GM23338 (cell line): ENCODE data around the gene TAT. TPM values are rescaled to one million over a fixed set of nuclear protein-coding genes. Genes with fewer than 3 reads are reported as not detected.
"Not testable (repeated sequence)": the region's sequence is repeated elsewhere in the genome, so short reads cannot be mapped to it uniquely, and the experiment has no call there.

Experiments
- ATAC-seq: fragments of 200-7000 bp; cut with Tn5 transposase; 3 replicates; pipeline ENCODE4 v1.9.1; 2020
- DNase-seq: peaks from one replicate; pipeline ENCODE4 v3.0.0-alpha.2; 2015; ENCODE audit warnings: low spot score
- H2AFZ ChIP-seq: fragments of 200-600 bp; sonication (generic); 2 replicates; pipeline ENCODE4 v1.8.0; 2016; ENCODE audit warnings: antibody characterized with exemption, mild to moderate bottlenecking, moderate library complexity
- H3F3A ChIP-seq: fragments of 200-600 bp; sonication (generic); replicated peaks from 2 replicates; pipeline ENCODE4 v1.8.0; 2017; ENCODE audit warnings: antibody characterized with exemption, mixed run types, low read depth
- H3K27ac ChIP-seq: fragments of 200-600 bp; sonication (generic); 2 replicates; pipeline ENCODE4 v1.6.1; 2016; ENCODE audit warnings: low read depth
- H3K27me3 ChIP-seq: fragments of 200-600 bp; sonication (generic); 2 replicates; pipeline ENCODE4 v1.8.0; 2016; ENCODE audit warnings: mild to moderate bottlenecking, mixed run types, moderate library complexity; ENCODE audit not compliant: insufficient read depth
- H3K36me3 ChIP-seq: fragments of 200-600 bp; sonication (generic); 2 replicates; pipeline ENCODE4 v1.8.0; 2016; ENCODE audit warnings: mild to moderate bottlenecking; ENCODE audit not compliant: insufficient read depth
- H3K4me1 ChIP-seq: fragments of 200-600 bp; sonication (generic); 2 replicates; pipeline ENCODE4 v1.8.0; 2016; ENCODE audit warnings: mild to moderate bottlenecking, moderate library complexity; ENCODE audit not compliant: insufficient read depth
- H3K4me2 ChIP-seq: fragments of 200-600 bp; sonication (generic); 2 replicates; pipeline ENCODE4 v1.7.1; 2017; ENCODE audit warnings: mixed run types
- H3K4me3 ChIP-seq: fragments of 200-600 bp; sonication (generic); 2 replicates; pipeline ENCODE4 v1.6.1; 2016; ENCODE audit warnings: mixed run types
- H3K79me2 ChIP-seq: fragments of 200-600 bp; sonication (generic); replicated peaks from 2 replicates; pipeline ENCODE4 v1.8.0; 2017; ENCODE audit warnings: mild to moderate bottlenecking; ENCODE audit not compliant: insufficient read depth
- H3K9me2 ChIP-seq: fragments of 200-600 bp; sonication (generic); 2 replicates; pipeline ENCODE4 v1.8.0; 2017; ENCODE audit not compliant: insufficient read depth
- H4K20me1 ChIP-seq: fragments of 200-600 bp; sonication (generic); replicated peaks from 2 replicates; pipeline ENCODE4 v1.8.0; 2017; ENCODE audit warnings: mild to moderate bottlenecking; ENCODE audit not compliant: insufficient read depth
- H3K27ac Mint-ChIP-seq: 2 replicates; pipeline ENCODE4 v1.8.0; 2020; ENCODE audit warnings: inconsistent platforms, mild to moderate bottlenecking, moderate library complexity, mixed read lengths
- H3K27me3 Mint-ChIP-seq: 3 replicates; pipeline ENCODE4 v1.8.0; 2022; ENCODE audit warnings: low read depth, mild to moderate bottlenecking, moderate library complexity, mixed read lengths, inconsistent platforms; ENCODE audit not compliant: insufficient read depth, poor library complexity
- H3K36me3 Mint-ChIP-seq: 3 replicates; pipeline ENCODE4 v1.8.0; 2021; ENCODE audit warnings: low read depth, mild to moderate bottlenecking, inconsistent platforms, moderate library complexity, mixed read lengths
- H3K4me1 Mint-ChIP-seq: 3 replicates; pipeline ENCODE4 v1.8.0; 2020; ENCODE audit warnings: mild to moderate bottlenecking, inconsistent platforms, mixed read lengths
- H3K4me3 Mint-ChIP-seq: 3 replicates; pipeline ENCODE4 v1.8.0; 2021; ENCODE audit warnings: moderate library complexity, mild to moderate bottlenecking, inconsistent platforms, mixed read lengths
- H3K9me3 Mint-ChIP-seq: 3 replicates; pipeline ENCODE4 v1.8.0; 2020; ENCODE audit warnings: moderate library complexity, mild to moderate bottlenecking, inconsistent platforms, mixed read lengths
- CTCF ChIP-seq, 2 experiments: fragments of 200-600 bp in 1 of 2; sonication (generic) in 1 of 2; conservative IDR thresholded peaks; 2 replicates each; pipeline versions ENCODE4 v1.5.1 to v1.6.1; 2016 to 2017; ENCODE audit warnings: antibody characterized with exemption in 2 of 2, low read depth in 2 of 2, mild to moderate bottlenecking in 2 of 2, moderate library complexity in 1 of 2
- EZH2phosphoT487 ChIP-seq: fragments of 200-600 bp; sonication (generic); IDR thresholded peaks from one replicate; pipeline ENCODE4 v1.8.1; 2018; ENCODE audit warnings: antibody characterized with exemption; ENCODE audit not compliant: unreplicated experiment
- POLR2AphosphoS5 ChIP-seq: IDR thresholded peaks from 2 replicates; pipeline ENCODE4 v1.6.1; 2016; ENCODE audit warnings: antibody characterized with exemption, low read depth
- REST ChIP-seq: IDR thresholded peaks from one replicate; pipeline ENCODE4 v1.6.1; 2018; ENCODE audit warnings: antibody characterized with exemption; ENCODE audit not compliant: unreplicated experiment
- STAT1 ChIP-seq: IDR thresholded peaks from one replicate; pipeline ENCODE4 v1.6.1; 2016; ENCODE audit warnings: antibody characterized with exemption; ENCODE audit not compliant: unreplicated experiment
- ZNF114 ChIP-seq: fragments of 250-450 bp; sonication (Bioruptor Pico); IDR thresholded peaks from 2 replicates; pipeline ENCODE4 v1.5.0; 2020; ENCODE audit warnings: mild to moderate bottlenecking, moderate library complexity
- ZNF331 ChIP-seq: fragments of 250-450 bp; sonication (Bioruptor Pico); IDR thresholded peaks from 2 replicates; pipeline ENCODE4 v1.5.0; 2020; ENCODE audit warnings: low read depth, mild to moderate bottlenecking, moderate library complexity
- ZNF462 ChIP-seq: fragments of 250-450 bp; sonication (Bioruptor Pico); IDR thresholded peaks from 2 replicates; pipeline ENCODE4 v1.5.0; 2020; ENCODE audit warnings: mild to moderate bottlenecking, moderate library complexity
- polyA plus RNA-seq: library from polyadenylated mRNA; unstranded; fragments of >200 nt; fragmentation: Nextera tagmentation; extraction: Ambion mirVana; gene quantifications from 2 replicates; pipeline ENCODE4 v1.2.1, GENCODE V29; 2016
- total RNA-seq: library from RNA; depleted of rRNA; stranded (reverse); fragments of >200 nt; shearing (Covaris generic); gene quantifications from 2 replicates; pipeline ENCODE4 v1.2.3, GENCODE V29; 2014

The TAT gene
- total and polyA plus RNA-seq, 2 experiments from 2014 or later = 0.05 TPM; not detected in 1

- TF ChIP-seq ZNF462 (CRISPR knock-in tag) (no peak), REST (no peak), POLR2AphosphoS5 (no peak), STAT1 (no peak), ZNF331 (CRISPR knock-in tag) (no peak), ZNF114 (CRISPR knock-in tag) (no peak), CTCF (conservative IDR thresholded peaks at IDR 0.05; ENCODE audit: low read depth in 2 of 2) (no peak), EZH2phosphoT487 (no peak)
These were observed 41.5 kb upstream of the TAT start (continued) for GRCh38 chr16:71618429-71618828.

DNA sequence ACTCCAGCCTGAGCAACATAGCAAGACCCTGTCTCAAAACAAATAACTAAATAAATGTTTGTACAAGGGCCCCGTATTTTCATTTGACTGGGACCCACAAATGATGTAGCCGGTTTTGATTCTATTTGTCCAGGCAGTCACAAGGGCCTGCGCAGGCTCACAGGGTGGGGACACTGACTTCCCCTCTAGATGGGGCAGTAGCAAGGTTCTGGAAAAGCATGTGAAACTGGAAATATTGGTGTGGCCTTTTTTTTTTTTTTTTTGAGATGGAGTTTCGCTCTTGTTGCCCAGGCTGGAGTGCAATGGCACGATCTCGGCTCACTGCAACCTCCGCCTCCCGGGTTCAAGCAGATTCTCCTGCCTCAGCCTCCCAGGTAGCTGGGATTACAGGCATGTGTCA is 38.1 kb upstream of the TAT start:
- not testable (repeated sequence) for H3K4me3 Mint-ChIP-seq, H3K4me1 Mint-ChIP-seq, H3K27me3 Mint-ChIP-seq, H3F3A ChIP-seq, H2AFZ ChIP-seq, H3K79me2 ChIP-seq, DNase-seq, H3K9me3 Mint-ChIP-seq, H3K27ac Mint-ChIP-seq, H3K27me3 ChIP-seq, H3K36me3 Mint-ChIP-seq, H3K9me2 ChIP-seq, H3K27ac ChIP-seq, H3K36me3 ChIP-seq, H3K4me1 ChIP-seq, H3K4me2 ChIP-seq, ATAC-seq, H3K4me3 ChIP-seq, H4K20me1 ChIP-seq
